IPS-20b (cell line): Measurements from ENCODE around the gene KCNQ1.
"Not testable (repeated sequence)": the region's sequence is repeated elsewhere in the genome, so short reads cannot be mapped to it uniquely, and the experiment has no call there.

ENCODE experiments used
- H3K27ac ChIP-seq: one replicate; pipeline ENCODE4 v1.5.1; 2013; ENCODE audit warnings: low read length
- H3K27me3 ChIP-seq: 2 replicates; pipeline ENCODE4 v1.6.1; 2013; ENCODE audit warnings: mild to moderate bottlenecking, low read length, inconsistent platforms; ENCODE audit not compliant: insufficient read depth
- H3K36me3 ChIP-seq: 2 replicates; pipeline ENCODE4 v1.6.1; 2013; ENCODE audit warnings: low read depth, mild to moderate bottlenecking, inconsistent platforms, low read length, moderate library complexity; ENCODE audit not compliant: insufficient read depth
- H3K4me1 ChIP-seq: 2 replicates; pipeline ENCODE4 v1.6.1; 2013; ENCODE audit warnings: mild to moderate bottlenecking, control low read depth, inconsistent platforms, low read length, moderate library complexity; ENCODE audit not compliant: insufficient read depth
- H3K4me3 ChIP-seq: 2 replicates; pipeline ENCODE4 v1.5.1; 2013; ENCODE audit warnings: mild to moderate bottlenecking, low read length, inconsistent platforms
- H3K9ac ChIP-seq: 2 replicates; pipeline ENCODE4 v1.6.1; 2013; ENCODE audit warnings: low read depth, mild to moderate bottlenecking, inconsistent platforms, low read length, moderate library complexity
- H3K9me3 ChIP-seq: 2 replicates; pipeline ENCODE4 v1.6.1; 2013; ENCODE audit warnings: mild to moderate bottlenecking, low read depth, low read length, inconsistent platforms; ENCODE audit not compliant: insufficient read depth

KCNQ1 gene

GRCh38 chr11:2480067-2480873, 35.5 kb downstream of the KCNQ1 start:
- H3K9ac ChIP-seq, H3K27ac ChIP-seq, H3K4me1 ChIP-seq, H3K4me3 ChIP-seq, H3K36me3 ChIP-seq: not testable (repeated sequence)
- peaks cover 30% of the 10 kb centered on the region for H3K9me3 ChIP-seq
- peaks cover 63% of the 10 kb centered on the region for H3K27me3 ChIP-seq

GRCh38 chr11:2480874-2481220, 36.0 kb downstream of the KCNQ1 start:
- Histone ChIP-seq H3K4me1 (no peaks in the 10 kb centered on the region), H3K27ac (no peak overlapping the region), H3K36me3 (no peaks in the 10 kb centered on the region), H3K9ac (no peak overlapping the region), H3K27me3 (peaks cover 62% of the 10 kb centered on the region), H3K4me3 (no peak overlapping the region), H3K9me3 (peaks cover 36% of the 10 kb centered on the region)

- Histone ChIP-seq H3K4me1 (no peaks in the 10 kb centered on the region), H3K4me3 (no peak overlapping the region), H3K27me3 (peaks cover 60% of the 10 kb centered on the region), H3K27ac (no peak overlapping the region), H3K9me3 (peaks cover 38% of the 10 kb centered on the region), H3K36me3 (no peaks in the 10 kb centered on the region), H3K9ac (no peak overlapping the region)
Measured at GRCh38 chr11:2481253-2481652, 36.4 kb downstream of the KCNQ1 start.

- Histone ChIP-seq H3K27me3 (peaks cover 56% of the 10 kb centered on the region), H3K36me3 (no peaks in the 10 kb centered on the region), H3K9me3 (peaks cover 38% of the 10 kb centered on the region), H3K9ac (no peak overlapping the region), H3K4me1 (no peaks in the 10 kb centered on the region), H3K4me3 (no peak overlapping the region), H3K27ac (no peak overlapping the region)
Measured at GRCh38 chr11:2482204-2482603, 37.4 kb downstream of the KCNQ1 start.

- peaks cover 51% of the 10 kb centered on the region for H3K27me3 ChIP-seq
- no peak overlapping the region for H3K9ac ChIP-seq
- no peak overlapping the region for H3K4me3 ChIP-seq
- no peaks in the 10 kb centered on the region for H3K36me3 ChIP-seq
- H3K9me3 ChIP-seq = peaks cover 40% of the 10 kb centered on the region
- no peak overlapping the region for H3K27ac ChIP-seq
- H3K4me1 ChIP-seq = no peaks in the 10 kb centered on the region
Measured at GRCh38 chr11:2482745-2483144, 37.9 kb downstream of the KCNQ1 start.

GRCh38 chr11:2483426-2483825, 38.6 kb downstream of the KCNQ1 start:
- Histone ChIP-seq H3K9me3 (peaks cover 45% of the 10 kb centered on the region), H3K27me3 (peaks cover 48% of the 10 kb centered on the region), H3K4me3 (no peak overlapping the region), H3K36me3 (no peaks in the 10 kb centered on the region), H3K4me1 (no peaks in the 10 kb centered on the region), H3K9ac (no peak overlapping the region), H3K27ac (no peak overlapping the region)

- Histone ChIP-seq H3K27ac (no peak overlapping the region), H3K27me3 (peaks cover 60% of the 10 kb centered on the region), H3K9me3 (peaks cover 35% of the 10 kb centered on the region)
Measured at GRCh38 chr11:2484576-2485125, 39.8 kb downstream of the KCNQ1 start.

GRCh38 chr11:2488004-2488403, 43.2 kb downstream of the KCNQ1 start:
- no peak overlapping the region for H3K4me3 ChIP-seq

More at GRCh38 chr11:2484576-2485125, 39.8 kb downstream of the KCNQ1 start:
- Histone ChIP-seq H3K4me1 (no peaks in the 10 kb centered on the region), H3K4me3 (no peak overlapping the region), H3K36me3 (no peaks in the 10 kb centered on the region), H3K9ac (no peak overlapping the region)

GRCh38 chr11:2489083-2489482, 44.3 kb downstream of the KCNQ1 start:
- no peaks in the 10 kb centered on the region for H3K36me3 ChIP-seq
- no peak overlapping the region for H3K27ac ChIP-seq
- peaks cover 58% of the 10 kb centered on the region for H3K27me3 ChIP-seq
- H3K4me3 ChIP-seq = no peak overlapping the region
- no peak overlapping the region for H3K9ac ChIP-seq
- H3K4me1 ChIP-seq = no peaks in the 10 kb centered on the region
- peaks cover 18% of the 10 kb centered on the region; the same call in 1 of the 2 replicates for H3K9me3 ChIP-seq

More at GRCh38 chr11:2488004-2488403, 43.2 kb downstream of the KCNQ1 start:
- Histone ChIP-seq H3K27me3 (peaks cover 68% of the 10 kb centered on the region), H3K9ac (no peak overlapping the region), H3K4me1 (no peaks in the 10 kb centered on the region), H3K27ac (no peak overlapping the region), H3K9me3 (peaks cover 18% of the 10 kb centered on the region; the same call in 1 of the 2 replicates), H3K36me3 (no peaks in the 10 kb centered on the region)

GRCh38 chr11:2497951-2498350, 53.1 kb downstream of the KCNQ1 start:
- H3K4me1 ChIP-seq, H3K9ac ChIP-seq, H3K36me3 ChIP-seq, H3K9me3 ChIP-seq, H3K4me3 ChIP-seq, H3K27ac ChIP-seq: not testable (repeated sequence)
- H3K27me3 ChIP-seq = peaks cover 55% of the 10 kb centered on the region

- Histone ChIP-seq H3K4me3 (no peak overlapping the region), H3K27ac (no peak overlapping the region), H3K9me3 (peaks cover 8% of the 10 kb centered on the region), H3K27me3 (peaks cover 62% of the 10 kb centered on the region), H3K36me3 (no peaks in the 10 kb centered on the region), H3K9ac (no peak overlapping the region), H3K4me1 (no peaks in the 10 kb centered on the region)
Measured at GRCh38 chr11:2498750-2499149, 53.9 kb downstream of the KCNQ1 start.

GRCh38 chr11:2507212-2507901, 62.5 kb downstream of the KCNQ1 start:
- H3K27me3 ChIP-seq = peaks cover 89% of the 10 kb centered on the region
- H3K9ac ChIP-seq = no peak overlapping the region
- H3K9me3 ChIP-seq = no peaks in the 10 kb centered on the region
- H3K4me3 ChIP-seq = no peak overlapping the region
- no peak overlapping the region for H3K27ac ChIP-seq
- H3K4me1 ChIP-seq = no peaks in the 10 kb centered on the region
- no peaks in the 10 kb centered on the region for H3K36me3 ChIP-seq
